NCI-H510A (cell line): Measurements from ENCODE around the gene CHMP4B.

Experiments used
- DNase-seq: peaks from one replicate; lab custom pipeline; 2025; lab: John Stamatoyannopoulos, UW

Gene CHMP4B

GRCh38 chr20:33821270-33821836 is 10.2 kb downstream of the CHMP4B start:
- DNase-seq: no peak

- DNase-seq: no peak
Observed at GRCh38 chr20:33822423-33822822, 11.3 kb downstream of the CHMP4B start.

GRCh38 chr20:33822991-33823390 is 11.8 kb downstream of the CHMP4B start:
- DNase-seq: no peak

GRCh38 chr20:33824852-33825251 is 13.7 kb downstream of the CHMP4B start:
- no peak for DNase-seq

- DNase-seq: no peak
Observed at GRCh38 chr20:33825340-33826269, 14.5 kb downstream of the CHMP4B start.

- peak; percentile 27 for DNase-seq
Observed at GRCh38 chr20:33826270-33826897, 15.2 kb downstream of the CHMP4B start.

GRCh38 chr20:33827109-33827508 is 16.0 kb downstream of the CHMP4B start:
- DNase-seq: no peak

GRCh38 chr20:33827634-33828325 is 16.6 kb downstream of the CHMP4B start:
- DNase-seq: no peak

- no peak for DNase-seq
Observed at GRCh38 chr20:33828326-33828844, 17.2 kb downstream of the CHMP4B start.

- DNase-seq: no peak
Observed at GRCh38 chr20:33828967-33829560, 17.9 kb downstream of the CHMP4B start.

GRCh38 chr20:33829636-33830035 is 18.5 kb downstream of the CHMP4B start:
- no peak for DNase-seq

GRCh38 chr20:33830371-33830770 is 19.2 kb downstream of the CHMP4B start:
- no peak for DNase-seq

GRCh38 chr20:33832103-33832804 is 21.1 kb downstream of the CHMP4B start:
- DNase-seq: no peak

- no peak for DNase-seq
Observed at GRCh38 chr20:33833333-33833732, 22.2 kb downstream of the CHMP4B start.

GRCh38 chr20:33835615-33836172 is 24.5 kb downstream of the CHMP4B start:
- DNase-seq: no peak

- DNase-seq: no peak
Observed at GRCh38 chr20:33836277-33836676, 25.1 kb downstream of the CHMP4B start.

- no peak for DNase-seq
Observed at GRCh38 chr20:33837096-33837830, 26.1 kb downstream of the CHMP4B start.

- no peak for DNase-seq
Observed at GRCh38 chr20:33838035-33838864, 27.1 kb downstream of the CHMP4B start.

GRCh38 chr20:33839591-33839990 is 28.4 kb downstream of the CHMP4B start:
- no peak for DNase-seq
